Measurements from ENCODE around the gene SHTN1.

Gene SHTN1

GRCh38 chr10:116984202-116984990 lies 20.6 kb downstream of the SHTN1 start:
- DNase-seq (ENCODE audit: low spot score), result no peak

GRCh38 chr10:116980041-116980440 lies 24.9 kb downstream of the SHTN1 start:
- no peak for DNase-seq (ENCODE audit: low spot score)

- DNase-seq (ENCODE audit: low spot score), result no peak
Observed at GRCh38 chr10:116978901-116979300, 26.1 kb downstream of the SHTN1 start.

GRCh38 chr10:116974456-116975005 lies 30.5 kb downstream of the SHTN1 start:
- no peak for DNase-seq (ENCODE audit: low spot score)

GRCh38 chr10:116973946-116974455 lies 31.0 kb downstream of the SHTN1 start:
- DNase-seq (ENCODE audit: low spot score), result no peak

- peak; percentile 87 for DNase-seq (ENCODE audit: low spot score)
Observed at GRCh38 chr10:116973371-116973905, 31.5 kb downstream of the SHTN1 start.

- no peak for DNase-seq (ENCODE audit: low spot score)
Observed at GRCh38 chr10:116972131-116972530, 32.9 kb downstream of the SHTN1 start.

- DNase-seq (ENCODE audit: low spot score), result no peak
Observed at GRCh38 chr10:116970050-116970449, 34.9 kb downstream of the SHTN1 start.

- DNase-seq (ENCODE audit: low spot score), result no peak
Observed at GRCh38 chr10:116968331-116968730, 36.7 kb downstream of the SHTN1 start.

GRCh38 chr10:116961406-116962251 lies 43.4 kb downstream of the SHTN1 start:
- peak; percentile 97 for DNase-seq (ENCODE audit: low spot score)

GRCh38 chr10:116960066-116960776 lies 44.8 kb downstream of the SHTN1 start:
- no peak for DNase-seq (ENCODE audit: low spot score)

- DNase-seq (ENCODE audit: low spot score), result no peak
Observed at GRCh38 chr10:116952729-116953128, 52.3 kb downstream of the SHTN1 start.

- no peak for DNase-seq (ENCODE audit: low spot score)
Observed at GRCh38 chr10:116948530-116948870, 56.5 kb downstream of the SHTN1 start.

GRCh38 chr10:116947841-116948529 lies 57.0 kb downstream of the SHTN1 start:
- peak; percentile 39 for DNase-seq (ENCODE audit: low spot score)

- no peak for DNase-seq (ENCODE audit: low spot score)
Observed at GRCh38 chr10:116944911-116945310, 60.1 kb downstream of the SHTN1 start.

GRCh38 chr10:116931806-116932205 lies 73.2 kb downstream of the SHTN1 start:
- no peak for DNase-seq (ENCODE audit: low spot score)

- no peak for DNase-seq (ENCODE audit: low spot score)
Observed at GRCh38 chr10:116926426-116926825, 78.6 kb downstream of the SHTN1 start.

GRCh38 chr10:116925056-116925455 lies 79.9 kb downstream of the SHTN1 start:
- no peak for DNase-seq (ENCODE audit: low spot score)

GRCh38 chr10:116919706-116920105 lies 85.3 kb downstream of the SHTN1 start:
- DNase-seq (ENCODE audit: low spot score), result no peak

GRCh38 chr10:116919164-116919563 lies 85.8 kb downstream of the SHTN1 start:
- no peak for DNase-seq (ENCODE audit: low spot score)

- DNase-seq (ENCODE audit: low spot score), result no peak
Observed at GRCh38 chr10:116918583-116918982, 86.4 kb downstream of the SHTN1 start.

Data from putamen (tissue), 1 donor.